ENCODE results near the gene RADX. TPM values are rescaled to one million over a fixed set of nuclear protein-coding genes. Genes with fewer than 3 reads are reported as not detected.

Gene RADX
- total RNA-seq, 1 experiment from 2014 or later, result 4.3 TPM

- TF ChIP-seq CTCF (IDR thresholded peaks at IDR 0.05; ENCODE audit: unreplicated experiment), result no peak
- Mint-ChIP-seq H3K4me1 (ENCODE audit: low read depth, unreplicated experiment) (no peaks in the 10 kb centered on the region), H3K36me3 (ENCODE audit: insufficient read depth, unreplicated experiment) (peaks cover 30% of the 10 kb centered on the region), H3K4me3 (ENCODE audit: low read depth, unreplicated experiment) (peak overlapping the region; percentile 91), H3K27me3 (ENCODE audit: unreplicated experiment) (no peaks in the 10 kb centered on the region), H3K27ac (ENCODE audit: unreplicated experiment) (peak overlapping the region; percentile 80), H3K9me3 (ENCODE audit: low read depth, unreplicated experiment) (no peaks in the 10 kb centered on the region)
- CTCF ChIA-PET, result no interaction called here
- intact Hi-C loops (cut with micrococcal nuclease; ENCODE audit: unreplicated experiment), result no loop called here
- no peak for DNase-seq
- no TSS peak for BruUV-seq (replicated peaks)
Observed at GRCh38 chrX:106725931-106726330, 114.2 kb downstream of the RADX start.

- H3K9me3 Mint-ChIP-seq (ENCODE audit: low read depth, unreplicated experiment), result no peaks in the 10 kb centered on the region
- CTCF ChIA-PET, result interaction anchor here (1.2 to 1.4 kb wide), 2 partner anchors 9 to 34 kb away, joined by 3 to 9 read pairs; no protein-coding TSS in a partner anchor
- H3K36me3 Mint-ChIP-seq (ENCODE audit: insufficient read depth, unreplicated experiment), result peaks cover 30% of the 10 kb centered on the region
- no peak for TF ChIP-seq CTCF (IDR thresholded peaks at IDR 0.05; ENCODE audit: unreplicated experiment)
- DNase-seq, result peak; percentile 79
- peak within 1 kb of the TSS; percentile 91 for H3K4me3 Mint-ChIP-seq (ENCODE audit: low read depth, unreplicated experiment)
- H3K27me3 Mint-ChIP-seq (ENCODE audit: unreplicated experiment), result no peaks in the 10 kb centered on the region
- BruUV-seq (replicated peaks), result no TSS peak
- intact Hi-C loops (cut with micrococcal nuclease; ENCODE audit: unreplicated experiment), result no loop called here
- H3K4me1 Mint-ChIP-seq (ENCODE audit: low read depth, unreplicated experiment), result peaks cover 6% of the 10 kb centered on the region
- H3K27ac Mint-ChIP-seq (ENCODE audit: unreplicated experiment), result peak within 1 kb of the TSS; percentile 80
Observed at GRCh38 chrX:106726485-106727437, 115.0 kb downstream of the RADX start, which contains the start of gene RNF128. RNF128 (plus strand) TSS chrX:106726701; CDS start chrX:106726914, 213 bp downstream.

GRCh38 chrX:106728337-106728736 is 116.6 kb downstream of the RADX start:
- peaks cover 15% of the 10 kb centered on the region for H3K4me1 Mint-ChIP-seq (ENCODE audit: low read depth, unreplicated experiment)
- intact Hi-C loops (cut with micrococcal nuclease; ENCODE audit: unreplicated experiment), result no loop called here
- no peak for DNase-seq
- peak overlapping the region; percentile 91 for H3K4me3 Mint-ChIP-seq (ENCODE audit: low read depth, unreplicated experiment)
- H3K27me3 Mint-ChIP-seq (ENCODE audit: unreplicated experiment), result no peaks in the 10 kb centered on the region
- H3K36me3 Mint-ChIP-seq (ENCODE audit: insufficient read depth, unreplicated experiment), result peaks cover 30% of the 10 kb centered on the region
- TF ChIP-seq CTCF (IDR thresholded peaks at IDR 0.05; ENCODE audit: unreplicated experiment), result no peak
- H3K27ac Mint-ChIP-seq (ENCODE audit: unreplicated experiment), result peak overlapping the region; percentile 80
- no peaks in the 10 kb centered on the region for H3K9me3 Mint-ChIP-seq (ENCODE audit: low read depth, unreplicated experiment)
- no TSS peak for BruUV-seq (replicated peaks)
- CTCF ChIA-PET, result interaction anchor here (0.6 kb wide), 1 partner anchor 10 kb away, joined by 3 read pairs; no protein-coding TSS in a partner anchor

Small RNAs within 50 kb of the gene (microRNA-seq; reads per million reads assigned to microRNA genes)
- 1.1 reads per million for gene MIR548AN

Other genes starting within 250 kb of the RADX start
- 40.1 and 54.5 TPM in 2 replicates for gene RNF128, start 114.7 kb downstream of the RADX start, total RNA-seq (2022)
- 14.9 and 15.3 TPM in 2 replicates for gene TBC1D8B, start 190.7 kb downstream of the RADX start, total RNA-seq (2022)